ENCODE data around the gene PTDSS2.
A peak's percentile ranks its signal among the peaks of the same experiment; 100 is the strongest.
"Not testable (repeated sequence)": the region's sequence is repeated elsewhere in the genome, so short reads cannot be mapped to it uniquely, and the experiment has no call there.

PTDSS2 gene

GRCh38 chr11:506238-506994 lies 56.3 kb downstream of the PTDSS2 start:
- DNase-seq (ENCODE audit: low spot score): peak; percentile 98

GRCh38 chr11:506995-507726 lies 57.1 kb downstream of the PTDSS2 start, which contains the start of gene RNH1:
Gene RNH1, minus strand, starts transcription at chr11:507242. Its CDS starts 5,080 bp downstream, at chr11:502162.
- DNase-seq (ENCODE audit: low spot score): peak; percentile 97

DNA sequence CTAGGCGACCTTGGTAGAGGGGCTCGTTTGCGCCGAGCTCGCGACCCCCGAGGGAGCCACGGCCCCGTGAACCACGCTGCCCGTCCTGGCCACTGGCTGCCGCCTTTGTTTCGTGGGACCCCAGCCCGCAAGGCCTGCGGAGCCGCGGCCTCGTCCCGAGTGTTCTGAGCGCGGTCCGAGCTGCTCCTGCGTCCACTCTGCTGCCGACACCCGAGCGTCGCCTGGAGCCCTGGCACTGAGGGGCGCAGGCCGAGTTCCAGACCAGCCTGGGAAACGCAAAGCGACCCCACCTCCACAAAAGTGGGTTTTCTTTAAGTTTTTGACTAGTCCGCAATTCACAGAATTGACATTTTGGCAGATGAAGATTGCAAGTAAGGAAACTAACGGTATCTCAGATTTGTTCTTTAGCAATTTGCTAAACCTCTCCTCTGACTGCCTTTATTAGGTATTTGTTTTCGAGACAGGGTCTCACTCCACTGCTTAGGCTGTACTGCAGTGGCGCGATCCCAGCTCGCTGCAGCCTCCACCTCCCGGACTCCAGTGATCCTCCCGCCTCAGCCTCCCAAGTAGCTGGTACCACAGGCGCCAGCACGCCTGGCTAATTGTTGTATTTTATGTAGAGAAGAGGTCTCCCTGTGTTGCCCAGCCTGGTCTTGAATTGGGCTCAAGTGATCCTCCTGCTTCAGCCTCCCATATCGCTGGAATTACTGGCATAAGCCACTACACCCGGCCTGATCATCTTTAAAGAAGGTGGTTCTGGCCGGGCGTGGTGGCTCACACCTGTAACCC lies 57.8 kb downstream of the PTDSS2 start:
- no peak for DNase-seq (ENCODE audit: low spot score)

DNA sequence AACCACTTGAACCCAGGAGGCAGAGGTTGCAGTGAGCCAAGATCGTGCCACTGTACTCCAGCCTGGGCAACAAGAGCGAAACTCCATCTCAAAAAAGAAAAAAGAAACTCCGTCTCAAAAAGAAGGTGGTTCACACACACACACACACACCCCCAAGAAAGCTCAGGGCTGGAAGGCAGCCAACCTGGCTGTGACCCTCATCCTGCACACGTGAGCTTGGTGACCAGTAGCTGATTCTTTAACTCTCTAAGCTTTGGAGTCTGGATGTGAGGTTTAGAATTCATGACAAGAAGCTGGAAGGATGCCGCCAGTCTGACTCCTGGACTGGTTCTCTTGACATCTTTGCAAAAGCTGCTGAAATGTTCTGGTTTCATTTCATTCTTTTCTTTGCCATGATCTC lies 58.9 kb downstream of the PTDSS2 start:
- DNase-seq (ENCODE audit: low spot score): no peak

DNA sequence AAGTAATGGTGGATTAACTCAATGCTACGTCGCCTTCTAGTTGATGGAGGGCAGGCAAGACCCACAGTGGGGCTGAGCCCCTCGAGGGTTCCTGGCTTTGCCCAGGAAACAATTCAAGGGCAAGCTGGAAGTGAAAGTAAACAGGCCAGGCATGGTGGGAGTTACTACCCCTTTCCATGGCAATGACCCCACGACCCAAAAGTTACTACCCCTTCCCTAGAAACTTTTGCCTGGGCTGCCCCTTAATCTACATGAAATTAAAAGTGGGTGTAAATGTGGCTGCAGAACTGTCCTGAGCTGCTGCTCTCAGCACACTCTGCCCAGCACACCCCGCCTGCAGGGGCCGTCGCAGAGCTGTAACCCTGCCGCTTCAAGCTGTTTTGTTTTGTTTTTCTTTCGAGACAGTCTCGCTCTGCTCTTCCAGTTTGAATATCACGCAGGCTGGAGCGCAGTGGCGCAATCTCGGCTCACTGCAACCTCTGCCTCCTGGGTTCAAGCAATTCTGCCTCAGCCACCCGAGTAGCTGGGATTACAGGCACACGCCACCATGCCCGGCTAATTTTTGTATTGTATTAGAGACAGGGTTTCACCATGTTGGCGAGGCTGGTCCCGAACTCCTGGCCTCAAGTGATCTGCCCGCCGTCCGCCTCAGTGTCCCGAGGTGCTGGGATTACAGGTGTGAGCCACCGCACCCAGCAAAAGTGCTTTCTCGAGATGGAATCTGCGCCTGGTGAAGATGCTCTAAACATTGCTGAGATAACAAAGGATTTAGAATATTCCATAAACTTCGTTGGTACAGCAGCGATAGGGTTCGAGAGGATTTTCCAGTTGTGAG lies 62.9 kb downstream of the PTDSS2 start:
- DNase-seq (ENCODE audit: low spot score): no peak

GRCh38 chr11:514606-515005 lies 64.5 kb downstream of the PTDSS2 start:
- no peak for DNase-seq (ENCODE audit: low spot score)

- DNase-seq (ENCODE audit: low spot score): no peak
These were observed 65.1 kb downstream of the PTDSS2 start for GRCh38 chr11:515131-515530.

DNA sequence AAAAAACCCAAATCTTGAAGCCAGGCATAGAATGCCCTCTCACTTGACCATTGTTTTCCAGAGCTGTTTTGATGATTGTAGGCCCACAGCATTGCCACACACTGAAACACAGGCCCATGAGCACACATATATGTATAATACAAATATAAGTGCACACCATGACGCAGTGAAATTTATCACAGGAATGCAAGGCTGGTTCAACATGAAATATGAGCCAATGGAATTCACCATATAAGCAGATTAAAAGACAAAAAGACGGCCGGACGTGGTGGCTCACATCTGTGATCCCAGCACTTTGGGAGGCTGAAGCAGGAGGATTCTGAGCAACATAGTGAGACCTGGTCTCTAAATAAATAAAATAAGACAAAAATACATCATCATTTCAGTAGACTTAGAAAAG lies 66.3 kb downstream of the PTDSS2 start:
- no peak for DNase-seq (ENCODE audit: low spot score)

- not testable (repeated sequence) for DNase-seq (ENCODE audit: low spot score)
These were observed 67.0 kb downstream of the PTDSS2 start for GRCh38 chr11:516918-517685.

DNA sequence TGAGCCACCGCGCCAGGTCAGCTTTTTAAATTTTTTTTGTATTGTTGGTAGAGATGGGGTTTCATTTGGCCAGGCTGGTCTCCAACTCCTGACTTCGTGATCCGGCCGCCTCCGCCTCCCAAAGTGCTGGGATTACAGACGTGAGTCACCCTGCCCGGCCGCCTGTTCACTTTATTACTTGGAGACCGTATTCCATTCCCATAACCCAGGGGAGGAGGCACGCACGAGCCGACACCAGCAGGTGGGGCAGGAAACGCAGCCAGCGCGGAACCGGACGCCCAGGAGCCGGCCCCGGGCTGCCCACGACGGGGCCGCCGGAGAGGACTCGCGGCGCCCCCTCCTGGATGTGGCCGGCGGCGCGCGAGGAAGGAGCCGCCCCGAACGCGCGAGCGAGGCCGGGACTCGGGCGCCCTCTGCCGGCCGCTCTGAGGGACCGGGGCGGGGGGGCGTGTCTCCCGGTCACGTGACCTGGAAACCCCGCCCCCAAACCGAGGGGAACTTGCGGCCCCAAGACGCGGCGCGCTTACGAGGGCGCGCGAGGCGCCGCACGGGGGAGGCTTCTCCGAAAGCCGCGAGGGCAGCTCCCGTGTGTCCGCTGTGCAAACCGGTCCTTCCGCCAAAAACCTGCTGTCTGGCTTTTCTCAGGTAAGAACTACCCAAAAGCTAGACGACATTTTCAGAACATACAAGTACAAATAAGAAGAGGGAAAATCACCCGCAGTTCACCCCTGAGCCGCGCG lies 68.6 kb downstream of the PTDSS2 start:
- peak; percentile 79 for DNase-seq (ENCODE audit: low spot score)

DNA sequence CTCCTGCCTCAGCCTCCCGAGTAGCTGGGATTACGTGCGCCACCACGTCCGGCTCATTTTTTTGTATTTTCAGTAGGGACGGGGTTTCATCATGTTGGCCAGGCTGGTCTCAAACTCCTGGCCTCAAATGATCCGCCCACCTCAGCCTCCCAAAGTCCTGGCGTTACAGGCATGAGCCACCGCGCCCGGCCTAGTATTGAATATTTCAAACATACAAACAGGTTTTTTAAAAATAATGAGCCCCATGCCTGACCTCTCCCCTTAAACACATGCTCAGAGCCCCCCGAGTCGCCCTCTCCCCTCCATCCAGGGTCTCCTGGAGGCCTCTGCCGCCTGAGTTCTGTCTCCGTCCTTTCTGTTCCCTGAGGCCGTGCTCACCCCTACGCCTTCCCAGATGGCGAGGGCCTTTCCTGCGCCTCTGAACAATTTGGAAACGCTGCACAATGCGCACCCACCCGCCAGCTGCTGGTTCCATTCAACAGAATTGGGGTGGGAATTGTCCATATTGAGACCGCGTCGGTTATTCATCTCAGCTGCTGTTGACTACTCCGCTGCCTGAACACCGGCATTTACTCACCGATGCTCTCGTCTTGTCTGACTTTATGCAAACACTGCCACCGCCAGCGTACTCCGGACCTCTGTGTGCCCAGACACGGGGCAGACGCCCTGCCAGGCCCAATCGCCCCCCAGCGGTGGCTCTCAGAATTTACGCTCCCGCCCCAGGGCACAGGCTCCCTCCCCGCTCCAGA lies 70.5 kb downstream of the PTDSS2 start:
- no peak for DNase-seq (ENCODE audit: low spot score)

DNA sequence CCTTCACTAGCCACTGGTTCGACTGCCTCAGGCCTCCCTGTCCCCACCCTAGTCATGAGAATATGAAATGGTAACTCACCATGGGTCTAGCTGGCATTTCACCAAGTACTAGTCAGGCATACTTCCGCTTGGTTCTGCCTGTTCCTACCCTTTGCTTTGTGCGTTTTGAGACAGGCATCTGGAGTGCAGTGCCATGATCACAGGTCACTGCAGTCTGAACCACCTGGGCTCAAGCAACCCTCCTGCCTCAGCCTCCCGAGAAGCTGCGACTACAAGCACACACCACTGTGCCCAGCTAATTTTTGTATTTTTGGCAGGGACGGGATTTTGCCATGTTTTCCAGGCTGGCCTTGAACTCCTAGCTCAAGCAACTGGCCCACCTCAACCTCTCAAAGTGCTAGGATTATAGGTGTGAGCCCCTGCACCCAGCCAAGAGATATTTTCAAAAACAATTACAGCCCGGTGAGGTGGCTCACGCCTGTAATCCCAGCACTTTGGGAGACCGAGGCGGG lies 71.2 kb downstream of the PTDSS2 start:
- DNase-seq (ENCODE audit: low spot score): no peak

- no peak for DNase-seq (ENCODE audit: low spot score)
These were observed 76.1 kb downstream of the PTDSS2 start for GRCh38 chr11:526192-526591.

- DNase-seq (ENCODE audit: low spot score): no peak
These were observed 78.2 kb downstream of the PTDSS2 start for GRCh38 chr11:528166-528814.

DNA sequence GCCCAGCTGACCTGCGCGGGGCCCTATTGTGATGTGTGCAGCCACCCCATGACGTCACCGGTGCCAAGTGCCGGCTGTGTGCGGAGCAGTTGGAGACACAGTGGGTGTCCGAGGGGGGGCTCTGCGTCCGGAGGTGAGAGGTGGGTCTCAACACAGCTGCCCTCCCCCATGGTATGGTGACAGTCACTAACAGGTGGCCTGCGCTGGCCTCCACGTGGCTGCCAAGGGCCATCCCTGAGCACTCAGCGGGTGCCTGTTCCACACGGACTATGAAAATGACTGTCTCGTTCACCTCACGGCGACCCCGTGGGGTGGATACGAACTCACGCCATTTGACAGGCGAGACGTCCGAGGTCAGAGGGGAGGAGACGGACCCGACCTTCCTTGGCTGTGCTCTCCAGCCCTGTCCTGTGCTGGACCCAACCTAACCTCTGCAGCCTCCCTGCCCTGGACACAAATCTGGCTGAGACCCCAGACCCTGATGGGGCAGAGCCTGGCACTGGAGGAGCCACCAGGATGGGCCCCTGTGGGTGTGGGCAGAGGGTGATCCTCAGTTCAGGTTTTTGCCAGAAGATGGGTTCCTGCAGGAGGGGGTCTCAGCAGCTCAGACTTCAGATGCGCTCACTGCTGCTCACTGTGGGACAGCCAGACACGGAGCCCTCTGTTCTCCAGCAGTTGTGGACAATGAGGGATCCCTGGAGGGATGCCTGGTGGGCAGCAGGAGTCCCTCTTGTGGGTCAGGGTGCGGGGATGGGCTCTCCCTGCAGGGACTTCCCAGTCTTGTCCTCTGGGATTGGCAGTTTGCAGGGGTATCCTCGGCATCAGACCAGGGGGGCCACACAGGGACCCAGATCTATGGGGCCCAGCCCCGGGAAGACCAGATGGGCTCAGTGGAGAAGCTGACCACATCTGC lies 79.0 kb downstream of the PTDSS2 start:
- DNase-seq (ENCODE audit: low spot score): no peak

DNA sequence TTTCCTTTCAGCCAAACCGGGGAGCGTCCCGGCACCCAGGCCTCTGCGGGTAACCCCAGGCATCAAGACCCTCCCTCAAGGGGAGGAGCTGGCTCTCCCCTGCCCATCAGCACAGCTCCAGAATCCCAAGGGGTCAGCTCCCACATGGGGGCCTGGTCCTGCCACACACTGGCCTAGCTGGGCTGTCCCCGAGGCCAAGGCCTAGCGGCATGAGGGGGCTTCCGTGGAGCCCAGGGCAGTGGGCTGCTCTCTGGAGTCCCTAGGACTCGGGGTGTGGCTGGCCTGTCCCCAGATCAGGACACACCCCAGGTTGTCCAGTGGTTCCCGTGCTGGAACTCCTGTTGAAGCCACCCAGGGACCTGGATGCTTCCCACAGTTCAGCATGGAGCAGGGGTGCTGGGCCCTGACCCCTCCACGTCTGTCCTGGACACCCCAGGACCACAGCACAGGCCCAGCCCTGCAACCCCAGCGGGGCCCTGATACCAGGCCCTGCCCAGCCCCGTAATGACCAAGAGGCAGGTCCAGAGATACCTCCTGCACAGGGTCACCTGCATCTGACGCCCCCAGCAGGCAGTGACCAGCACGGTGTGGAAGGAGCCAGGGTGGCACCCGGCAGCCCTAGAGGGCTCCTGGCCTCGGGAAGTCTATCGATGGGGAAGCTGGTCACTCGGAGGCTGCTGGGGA lies 79.8 kb downstream of the PTDSS2 start:
- DNase-seq (ENCODE audit: low spot score): no peak
